GM19025 (cell line): ENCODE measurements around the gene PIK3CD.

ENCODE experiments used
- ATAC-seq: cut with Tn5 transposase; IDR thresholded peaks from one replicate; pipeline ENCODE4 v1.9.1; 2021; ENCODE audit warnings: mild to moderate bottlenecking, low read depth, moderate library complexity; ENCODE audit not compliant: unreplicated experiment

PIK3CD gene

DNA sequence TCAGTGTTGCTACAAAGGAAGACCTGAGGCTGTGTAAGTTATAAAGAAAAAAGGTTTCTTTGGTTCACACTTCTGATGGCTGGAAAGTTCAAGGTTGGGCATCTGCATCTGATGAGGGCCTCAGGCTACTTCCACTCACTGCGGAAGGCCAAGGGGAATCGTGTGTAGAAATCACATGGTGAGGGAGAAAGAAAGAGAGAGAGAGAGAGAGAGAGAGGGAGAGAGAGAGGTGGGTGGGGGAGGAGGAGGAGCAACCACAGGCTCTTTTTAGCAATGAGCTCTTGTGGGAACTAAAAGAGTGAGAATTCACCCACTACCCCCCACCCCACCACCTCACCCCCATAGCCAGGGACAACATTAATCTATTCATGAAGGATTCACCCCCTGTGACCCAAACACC, 112.4 kb downstream of the PIK3CD start:
- no peak for ATAC-seq

- ATAC-seq: no peak
These were observed 113.0 kb downstream of the PIK3CD start for GRCh38 chr1:9764550-9764949.

DNA sequence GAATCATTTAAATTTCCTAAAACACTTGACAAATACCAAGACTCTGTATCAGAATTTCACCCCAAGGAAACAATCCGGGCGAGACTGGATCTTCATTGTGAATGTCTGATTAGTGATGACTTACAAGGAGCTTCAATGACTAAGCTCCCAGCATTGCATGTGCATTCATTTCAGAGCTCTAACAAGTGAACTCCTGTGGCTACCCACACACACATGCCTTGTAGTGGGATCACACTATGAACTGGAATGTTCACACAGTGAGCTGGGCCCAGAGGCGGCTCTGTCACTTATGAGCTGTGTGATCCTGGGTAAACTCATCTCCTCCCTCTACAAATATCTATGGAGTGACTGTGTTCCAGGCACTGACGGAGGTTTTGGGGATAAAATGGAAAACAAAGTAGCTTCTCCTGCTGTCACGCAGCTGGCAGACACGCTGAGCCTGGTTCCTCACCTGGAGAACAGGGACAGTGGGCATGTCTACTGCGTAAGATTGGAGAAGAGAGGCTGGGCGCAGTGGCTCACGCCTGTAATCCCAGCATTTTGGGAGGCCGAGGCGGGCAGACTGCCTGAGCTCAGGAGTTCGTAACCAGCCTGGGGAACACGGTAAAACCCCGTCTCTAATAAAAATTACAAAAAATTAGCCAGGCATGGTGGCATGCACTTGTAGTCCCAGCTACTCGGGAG, 115.4 kb downstream of the PIK3CD start:
- no peak for ATAC-seq

- no peak for ATAC-seq
These were observed 116.6 kb downstream of the PIK3CD start for GRCh38 chr1:9767964-9768668.

DNA sequence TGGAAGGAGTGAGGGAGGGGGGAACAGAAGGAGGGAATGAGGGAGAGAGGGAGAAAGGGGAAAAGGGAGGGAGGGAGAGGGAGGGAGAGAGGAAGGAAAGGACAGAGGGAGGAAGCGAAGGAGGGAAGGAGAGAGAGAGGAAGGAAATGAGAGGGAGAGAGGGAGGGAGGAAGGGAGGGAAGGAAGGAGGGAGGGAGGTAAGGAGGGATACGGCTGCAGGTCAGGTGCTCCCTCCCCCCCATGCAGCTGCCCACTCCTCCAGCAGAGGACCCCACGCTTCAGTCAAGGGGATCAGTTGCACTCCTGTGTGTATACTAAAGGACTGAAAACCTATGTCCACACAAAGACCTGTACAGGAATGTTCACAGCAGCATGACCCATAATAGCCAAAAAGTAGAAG, 117.5 kb downstream of the PIK3CD start:
- ATAC-seq: no peak

DNA sequence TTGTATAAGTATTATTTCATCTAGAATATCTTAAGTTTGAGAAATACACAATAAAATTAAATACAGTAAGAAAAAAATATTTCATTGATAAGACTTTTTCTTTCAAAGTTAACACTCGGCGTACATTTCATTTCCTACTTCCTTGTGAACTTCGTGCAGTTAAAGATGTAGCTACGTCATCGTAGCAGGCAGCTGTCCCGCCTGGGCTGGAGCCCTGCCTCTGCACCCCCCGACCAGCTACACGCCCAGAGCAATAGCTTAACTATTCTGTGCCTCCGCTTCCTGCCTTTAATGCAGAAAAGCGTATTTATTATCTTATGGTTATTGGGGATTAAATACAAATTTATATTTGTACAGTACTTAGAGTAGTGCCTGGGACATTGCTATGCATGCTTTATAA, 118.8 kb downstream of the PIK3CD start:
- ATAC-seq: no peak

GRCh38 chr1:9774712-9775679, 123.5 kb downstream of the PIK3CD start:
- no peak for ATAC-seq

- ATAC-seq: no peak
These were observed 125.2 kb downstream of the PIK3CD start for GRCh38 chr1:9776685-9777084.
